GM19240 (cell line): ENCODE measurements around the gene GOLIM4.
A peak's percentile ranks its signal among the peaks of the same experiment; 100 is the strongest.
"Not testable (repeated sequence)": the region's sequence is repeated elsewhere in the genome, so short reads cannot be mapped to it uniquely, and the experiment has no call there.

Experiments used
- DNase-seq: peaks from one replicate; pipeline ENCODE4 v3.0.0; 2011; ENCODE audit warnings: low spot score; ENCODE audit not compliant: insufficient read length

GOLIM4 gene

GRCh38 chr3:168095611-168096209, at the start of gene GOLIM4:
GOLIM4 (minus strand) TSS chr3:168095924; CDS start chr3:168095285, 639 bp downstream.
- DNase-seq = peak; percentile 58

GRCh38 chr3:168141405-168141998, 45.8 kb upstream of the GOLIM4 start:
- DNase-seq = no peak

GRCh38 chr3:168139947-168140346, 44.2 kb upstream of the GOLIM4 start:
- no peak for DNase-seq

DNA sequence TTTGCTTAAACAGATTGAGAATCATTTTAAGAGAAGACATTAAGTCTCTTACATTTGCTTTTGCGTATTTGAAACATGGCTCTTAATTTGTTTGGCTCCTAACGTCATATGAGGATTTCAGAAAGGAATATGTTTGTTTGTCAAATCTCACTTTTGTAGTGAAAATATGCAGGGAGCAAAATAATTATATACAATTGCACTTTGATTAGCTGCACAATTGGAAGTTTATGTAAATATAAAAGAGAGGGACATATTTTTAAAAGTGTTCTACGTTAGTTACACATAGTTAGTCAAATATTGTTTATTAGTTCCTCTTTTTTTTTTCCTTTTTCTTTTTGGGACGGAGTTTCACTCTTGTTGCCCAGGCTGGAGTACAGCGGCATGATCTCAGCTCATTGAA, 42.7 kb upstream of the GOLIM4 start:
- no peak for DNase-seq

- DNase-seq = no peak
These were observed 39.2 kb upstream of the GOLIM4 start for GRCh38 chr3:168134931-168135330.

DNA sequence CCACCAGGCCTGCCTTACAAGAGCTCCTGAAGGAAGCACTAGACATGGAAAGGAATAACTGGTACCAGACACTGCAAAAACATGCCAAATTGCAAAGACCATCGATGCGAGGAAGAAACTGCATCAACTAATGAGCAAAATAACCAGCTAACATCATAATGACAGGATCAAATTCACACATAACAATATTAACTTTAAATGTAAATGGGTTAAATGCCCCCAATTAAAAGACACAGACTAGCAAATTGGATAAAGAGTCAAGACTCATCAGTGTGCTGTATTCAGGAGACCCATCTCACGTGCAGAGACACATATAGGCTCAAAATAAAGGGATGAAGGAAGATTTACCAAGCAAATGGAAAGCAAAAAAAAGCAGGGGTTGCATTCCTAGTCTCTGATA, 34.5 kb upstream of the GOLIM4 start:
- DNase-seq = not testable (repeated sequence)

GRCh38 chr3:168128463-168128862, 32.7 kb upstream of the GOLIM4 start:
- not testable (repeated sequence) for DNase-seq

GRCh38 chr3:168127466-168127865, 31.7 kb upstream of the GOLIM4 start:
- DNase-seq = no peak

DNA sequence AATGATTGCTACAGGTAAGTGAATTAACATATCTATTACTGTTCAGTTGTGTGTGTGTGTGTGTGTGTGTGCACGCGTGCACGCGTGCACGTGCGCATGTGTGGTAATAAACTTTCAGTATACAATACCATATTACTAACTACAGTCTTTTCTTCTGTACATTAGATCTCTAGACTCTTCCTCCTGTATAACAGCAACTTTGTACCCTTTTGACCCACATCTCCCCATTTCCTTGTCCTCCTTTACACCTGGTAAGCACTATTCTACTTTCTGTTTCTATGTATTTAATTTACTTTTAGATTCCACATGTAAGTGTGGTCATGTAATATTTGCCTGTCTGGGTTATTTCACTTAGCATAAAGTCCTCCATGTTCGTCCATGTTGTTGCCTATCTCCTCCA, 29.1 kb upstream of the GOLIM4 start:
- DNase-seq = no peak

DNA sequence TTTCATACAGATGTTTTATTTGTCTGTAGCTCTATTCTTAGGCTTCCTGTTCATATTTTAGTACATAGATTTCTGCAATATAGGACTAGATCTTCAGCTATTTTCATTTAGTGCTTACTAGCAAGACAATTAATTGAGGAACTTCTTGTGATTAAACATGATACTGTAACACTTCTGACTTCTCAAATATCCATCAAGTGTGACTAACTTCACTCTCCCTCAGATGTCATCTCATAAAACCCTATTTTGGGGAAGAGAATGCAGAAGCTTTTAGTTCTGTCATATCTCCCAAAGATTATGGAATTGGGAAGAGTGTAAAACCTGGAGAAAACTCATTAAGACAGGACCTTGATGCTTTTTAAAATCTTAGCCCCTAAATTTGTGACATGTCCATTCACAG, 28.6 kb upstream of the GOLIM4 start:
- no peak for DNase-seq

- no peak for DNase-seq
These were observed 27.8 kb upstream of the GOLIM4 start for GRCh38 chr3:168123201-168124176.

DNA sequence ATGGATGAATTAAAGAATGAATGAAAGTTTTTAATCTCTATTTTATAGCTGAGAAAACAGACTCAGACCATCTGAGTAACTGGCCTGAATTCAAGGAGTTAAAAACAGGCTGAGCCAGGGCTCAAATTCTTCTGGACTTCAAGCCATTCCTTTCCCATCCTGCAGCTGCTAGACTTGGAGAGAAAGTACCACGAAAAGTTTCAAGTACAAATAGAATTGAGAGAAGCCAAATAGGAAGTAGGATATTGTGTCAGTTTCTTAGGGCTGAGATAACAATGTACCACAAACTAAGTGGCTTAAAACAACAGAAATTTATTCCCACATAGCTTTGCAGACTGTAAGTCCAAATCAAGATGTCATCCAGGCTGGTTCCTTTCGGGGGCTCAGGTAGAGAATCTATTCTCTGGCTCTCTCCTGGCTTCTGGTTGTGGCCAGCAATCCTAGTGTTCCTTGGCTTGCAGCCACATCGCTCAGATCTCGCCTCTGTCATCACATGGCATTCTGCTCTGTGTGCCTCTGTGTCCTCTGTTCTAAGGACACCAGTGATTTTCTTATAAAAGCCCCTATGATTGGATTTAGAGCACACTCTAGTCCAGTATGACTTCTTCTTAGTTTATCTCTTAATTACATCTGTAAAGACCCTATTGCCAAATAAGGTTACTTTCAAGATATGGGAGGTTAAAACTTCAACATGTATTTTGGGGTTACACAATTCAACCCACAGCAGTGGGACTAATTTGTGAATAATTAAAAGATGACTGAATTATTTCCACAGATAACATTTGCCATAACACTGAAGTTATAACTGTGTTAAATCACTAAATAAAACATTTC, 25.7 kb upstream of the GOLIM4 start:
- DNase-seq = no peak

- DNase-seq = no peak
These were observed 22.2 kb upstream of the GOLIM4 start for GRCh38 chr3:168117853-168118313.

- DNase-seq = no peak
These were observed 21.3 kb upstream of the GOLIM4 start for GRCh38 chr3:168117059-168117458.

- no peak for DNase-seq
These were observed 20.6 kb upstream of the GOLIM4 start for GRCh38 chr3:168116279-168116678.

DNA sequence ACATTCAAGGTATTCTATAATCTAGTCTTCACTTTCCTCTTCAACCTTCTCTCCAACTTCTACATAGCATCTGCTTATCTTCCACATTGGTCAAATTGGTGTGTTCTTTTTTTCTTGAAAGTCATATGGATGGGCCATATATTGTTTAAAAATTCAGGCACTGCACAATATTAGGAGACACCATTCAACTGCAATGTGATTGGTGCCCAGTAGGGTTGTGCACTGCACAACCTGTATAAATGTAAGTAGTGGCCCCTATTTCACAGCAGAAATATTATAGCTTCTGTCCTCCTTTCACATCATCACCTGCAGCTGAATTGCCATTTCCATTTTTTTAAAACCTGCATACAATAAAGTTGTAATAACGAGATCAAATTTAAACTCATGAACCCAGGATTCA, 18.1 kb upstream of the GOLIM4 start:
- no peak for DNase-seq

DNA sequence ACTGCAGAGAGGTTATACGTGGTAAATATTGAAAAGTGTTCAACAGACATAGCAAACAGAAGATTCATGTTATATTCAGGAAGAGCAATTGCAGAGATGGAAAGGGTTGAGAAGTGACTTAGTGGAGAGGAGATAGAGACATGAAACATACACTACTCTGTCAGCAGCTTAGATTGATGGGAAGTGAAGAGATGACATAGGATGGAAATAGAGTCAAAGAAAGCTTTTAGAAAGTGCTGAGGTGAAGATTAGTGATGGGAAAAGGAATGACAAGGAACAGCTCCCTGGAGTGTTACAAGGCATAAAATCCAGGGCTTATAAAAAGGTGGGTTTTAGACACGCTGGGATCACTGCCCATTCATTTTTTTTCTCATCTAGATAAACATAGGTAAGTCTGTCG, 17.2 kb upstream of the GOLIM4 start:
- no peak for DNase-seq

DNA sequence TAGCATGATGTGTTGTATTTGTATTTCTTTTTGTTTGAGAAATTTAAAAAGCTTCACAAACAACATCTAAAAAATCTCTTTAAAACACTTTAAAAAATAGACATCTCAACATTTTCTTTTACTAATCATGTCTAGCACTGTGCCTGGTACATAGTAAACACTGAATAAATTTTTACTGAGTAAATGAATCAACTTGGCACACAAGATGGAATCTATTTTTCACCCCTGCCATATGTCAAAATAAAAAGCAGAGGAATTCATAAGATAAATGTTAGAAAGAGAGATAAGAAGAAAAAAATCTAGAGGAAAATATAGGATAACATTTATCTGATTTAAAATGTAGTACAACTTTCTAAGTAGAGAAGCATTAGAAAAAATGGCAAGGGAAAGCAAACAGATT, 8.6 kb upstream of the GOLIM4 start:
- no peak for DNase-seq

GRCh38 chr3:168102735-168103410, 7.1 kb upstream of the GOLIM4 start:
- DNase-seq = no peak

GRCh38 chr3:168100777-168101492, 5.2 kb upstream of the GOLIM4 start:
- DNase-seq = no peak
